ENCODE data around the gene PDCL3.

The PDCL3 gene

GRCh38 chr2:100592226-100592625 is 29.4 kb downstream of the PDCL3 start:
- no peak for TF ChIP-seq CTCF (IDR thresholded peaks at IDR 0.05; ENCODE audit: insufficient read depth, low read depth, low read length, missing control alignments)
- DNase-seq (ENCODE audit: low read depth): no peak
- no peak overlapping the region for H3K4me3 ChIP-seq (ENCODE audit: low read length)

- no peak for DNase-seq (ENCODE audit: low read depth)
- TF ChIP-seq CTCF (IDR thresholded peaks at IDR 0.05; ENCODE audit: insufficient read depth, low read depth, low read length, missing control alignments): no peak
Observed at GRCh38 chr2:100596465-100596864, 33.7 kb downstream of the PDCL3 start.

GRCh38 chr2:100599566-100599965 is 36.8 kb downstream of the PDCL3 start:
- no peak for TF ChIP-seq CTCF (IDR thresholded peaks at IDR 0.05; ENCODE audit: insufficient read depth, low read depth, low read length, missing control alignments)
- no peak overlapping the region for H3K4me3 ChIP-seq (ENCODE audit: low read length)

More at GRCh38 chr2:100596465-100596864, 33.7 kb downstream of the PDCL3 start:
- no peak overlapping the region for H3K4me3 ChIP-seq (ENCODE audit: low read length)

GRCh38 chr2:100601661-100602060 is 38.9 kb downstream of the PDCL3 start:
- TF ChIP-seq CTCF (IDR thresholded peaks at IDR 0.05; ENCODE audit: insufficient read depth, low read depth, low read length, missing control alignments): no peak
- H3K4me3 ChIP-seq (ENCODE audit: low read length): no peak overlapping the region
- no peak for DNase-seq (ENCODE audit: low read depth)

More at GRCh38 chr2:100599566-100599965, 36.8 kb downstream of the PDCL3 start:
- DNase-seq (ENCODE audit: low read depth): no peak

- no peak for TF ChIP-seq CTCF (IDR thresholded peaks at IDR 0.05; ENCODE audit: insufficient read depth, low read depth, low read length, missing control alignments)
- no peak for DNase-seq (ENCODE audit: low read depth)
- no peak overlapping the region for H3K4me3 ChIP-seq (ENCODE audit: low read length)
Observed at GRCh38 chr2:100603414-100603813, 40.6 kb downstream of the PDCL3 start.

GRCh38 chr2:100603948-100604633 is 41.3 kb downstream of the PDCL3 start:
- DNase-seq (ENCODE audit: low read depth): no peak
- TF ChIP-seq CTCF (IDR thresholded peaks at IDR 0.05; ENCODE audit: insufficient read depth, low read depth, low read length, missing control alignments): no peak

GRCh38 chr2:100606332-100606725 is 43.5 kb downstream of the PDCL3 start:
- TF ChIP-seq CTCF (IDR thresholded peaks at IDR 0.05; ENCODE audit: insufficient read depth, low read depth, low read length, missing control alignments): no peak
- no peak overlapping the region for H3K4me3 ChIP-seq (ENCODE audit: low read length)
- DNase-seq (ENCODE audit: low read depth): no peak

More at GRCh38 chr2:100603948-100604633, 41.3 kb downstream of the PDCL3 start:
- H3K4me3 ChIP-seq (ENCODE audit: low read length): no peak overlapping the region

All from epithelial cell of esophagus (primary cell).